Liver (tissue), 9 donors: ENCODE measurements around the gene MYO7B. TPM values are rescaled to one million over a fixed set of nuclear protein-coding genes. Genes with fewer than 3 reads are reported as not detected.

Experiments
- DNase-seq: peaks from one replicate; pipeline ENCODE4 v3.0.0-alpha.2; 2017; ENCODE audit warnings: low spot score
- H3K27ac ChIP-seq, 2 donors: one replicate each; pipeline ENCODE4 v1.7.0; 2013; ENCODE audit warnings: inconsistent platforms in 2 of 2, low read length in 2 of 2, control low read depth in 1 of 2, low read depth in 1 of 2, mild to moderate bottlenecking in 1 of 2
- H3K27me3 ChIP-seq, 4 donors: one replicate each; pipeline versions ENCODE4 v1.6.1 to v1.7.0; 2013; ENCODE audit warnings: low read length in 3 of 4, inconsistent platforms in 1 of 4, mild to moderate bottlenecking in 1 of 4, moderate library complexity in 1 of 4; ENCODE audit not compliant: control insufficient read depth in 4 of 4, insufficient read depth in 4 of 4
- H3K36me3 ChIP-seq, 4 donors: one replicate each; pipeline versions ENCODE4 v1.6.1 to v1.7.0; 2013; ENCODE audit warnings: low read length in 3 of 4, mild to moderate bottlenecking in 3 of 4, low read depth in 1 of 4, moderate library complexity in 1 of 4; ENCODE audit not compliant: control insufficient read depth in 4 of 4, insufficient read depth in 3 of 4
- H3K4me1 ChIP-seq, 4 donors: one replicate each; pipeline versions ENCODE4 v1.6.1 to v1.7.0; 2013; ENCODE audit warnings: low read length in 3 of 4, mild to moderate bottlenecking in 3 of 4, moderate library complexity in 1 of 4; ENCODE audit not compliant: control insufficient read depth in 4 of 4, insufficient read depth in 4 of 4
- H3K4me3 ChIP-seq, 3 donors: one replicate each; pipeline versions ENCODE4 v1.6.1 to v1.7.0; 2013; ENCODE audit warnings: low read length in 3 of 3, control low read depth in 1 of 3, low read depth in 1 of 3, mild to moderate bottlenecking in 1 of 3
- H3K9ac ChIP-seq, 2 donors: one replicate each; pipeline ENCODE4 v1.7.0; 2013; ENCODE audit warnings: low read length in 2 of 2, mild to moderate bottlenecking in 2 of 2, moderate library complexity in 2 of 2, control low read depth in 1 of 2, low read depth in 1 of 2
- H3K9me3 ChIP-seq, 4 donors: one replicate each; pipeline versions ENCODE4 v1.6.1 to v1.7.0; 2013; ENCODE audit warnings: low read length in 3 of 4; ENCODE audit not compliant: control insufficient read depth in 4 of 4
- EGR1 ChIP-seq, 2 donors: IDR thresholded peaks; 2 replicates each; pipeline ENCODE4 v1.6.1; 2016 to 2018; ENCODE audit warnings: antibody characterized with exemption in 2 of 2, low read depth in 2 of 2
- FOXA2 ChIP-seq: IDR thresholded peaks from 2 replicates; pipeline ENCODE4 v1.6.1; 2016; ENCODE audit warnings: antibody characterized with exemption
- GABPA ChIP-seq, 2 donors: IDR thresholded peaks in 1 of 2; conservative IDR thresholded peaks in 1 of 2; 2 replicates each; pipeline ENCODE4 v1.6.1; 2016; ENCODE audit warnings: antibody characterized with exemption in 2 of 2, mild to moderate bottlenecking in 1 of 2, moderate library complexity in 1 of 2
- HNF4A ChIP-seq, 2 donors: conservative IDR thresholded peaks; 2 replicates each; pipeline ENCODE4 v1.6.1; 2016; ENCODE audit warnings: antibody characterized with exemption in 2 of 2, mild to moderate bottlenecking in 2 of 2
- HNF4G ChIP-seq: IDR thresholded peaks from 2 replicates; pipeline ENCODE4 v1.6.1; 2016; ENCODE audit warnings: antibody characterized with exemption
- JUND ChIP-seq, 2 donors: IDR thresholded peaks; 2 replicates each; pipeline ENCODE4 v1.6.1; 2016; ENCODE audit warnings: antibody characterized with exemption in 2 of 2
- NR2F2 ChIP-seq: IDR thresholded peaks from 2 replicates; pipeline ENCODE4 v1.6.1; 2016; ENCODE audit warnings: antibody characterized with exemption
- RAD21 ChIP-seq, 2 donors: IDR thresholded peaks; 2 replicates each; pipeline ENCODE4 v1.6.1; 2016; ENCODE audit warnings: antibody characterized with exemption in 2 of 2, mild to moderate bottlenecking in 2 of 2
- RXRA ChIP-seq, 2 donors: IDR thresholded peaks; 2 replicates each; pipeline ENCODE4 v1.6.1; 2017 to 2018; ENCODE audit warnings: antibody characterized with exemption in 2 of 2, mild to moderate bottlenecking in 1 of 2
- TAF1 ChIP-seq: conservative IDR thresholded peaks from 2 replicates; pipeline ENCODE4 v1.6.1; 2016; ENCODE audit warnings: antibody characterized with exemption, mild to moderate bottlenecking
- YY1 ChIP-seq: IDR thresholded peaks from 2 replicates; pipeline ENCODE4 v1.6.1; 2016; ENCODE audit warnings: antibody characterized with exemption, mild to moderate bottlenecking
- whole genome bisulfite sequencing: extraction: QIAGEN DNeasy Blood & Tissue Kit; methylation state at CpG from one replicate; pipeline ENCODE4 v1.1.7; 2013; 5-methylcytosine and 5-hydroxymethylcytosine counted together
- polyA plus RNA-seq, 2 donors: library from polyadenylated mRNA; stranded (reverse) in 1 of 2; unstranded in 1 of 2; fragments of 200-250 nt in 1 of 2; fragments of >200 nt in 1 of 2; fragmentation: Nextera tagmentation in 1 of 2; extraction: Ambion mirVana in 1 of 2; gene quantifications; one replicate each; pipeline versions ENCODE4 v1.2.1 to v1.2.3, GENCODE V29; 2013 to 2015
- total RNA-seq, 2 donors: library from RNA; depleted of rRNA; stranded (reverse); fragments of >200 nt; gene quantifications; one replicate each; pipeline ENCODE4 v1.2.3, GENCODE V29; 2014
- TF ChIP-seq, protein P1 (sequence below): IDR thresholded peaks from 2 replicates; pipeline ENCODE4 v1.6.1; 2016; ENCODE audit warnings: antibody characterized with exemption
- TF ChIP-seq, protein P2 (sequence below): IDR thresholded peaks from 2 replicates; pipeline ENCODE4 v1.6.1; 2016; ENCODE audit warnings: antibody characterized with exemption
- TF ChIP-seq, protein P3 (sequence below): fragments of 150-350 bp; IDR thresholded peaks from 2 replicates; pipeline ENCODE4 v1.5.1; 2017; ENCODE audit warnings: improper control_type of control experiment, low read depth, low read length; ENCODE audit not compliant: missing input control
- TF ChIP-seq, protein P4 (sequence below): IDR thresholded peaks from 2 replicates; pipeline ENCODE4 v1.6.1; 2016; ENCODE audit warnings: antibody characterized with exemption
- TF ChIP-seq, protein P5 (sequence below): IDR thresholded peaks from 2 replicates; pipeline ENCODE4 v1.6.1; 2016; ENCODE audit warnings: antibody characterized with exemption, mild to moderate bottlenecking
- donor health status: healthy.
- donor health status: healthy.
- donor health status: healthy.
- donor health status: healthy.
- donor health status: healthy.

The MYO7B gene
- total and polyA plus RNA-seq, 4 donors = 0.15 to 1.1 (median 0.64) TPM

DNA sequence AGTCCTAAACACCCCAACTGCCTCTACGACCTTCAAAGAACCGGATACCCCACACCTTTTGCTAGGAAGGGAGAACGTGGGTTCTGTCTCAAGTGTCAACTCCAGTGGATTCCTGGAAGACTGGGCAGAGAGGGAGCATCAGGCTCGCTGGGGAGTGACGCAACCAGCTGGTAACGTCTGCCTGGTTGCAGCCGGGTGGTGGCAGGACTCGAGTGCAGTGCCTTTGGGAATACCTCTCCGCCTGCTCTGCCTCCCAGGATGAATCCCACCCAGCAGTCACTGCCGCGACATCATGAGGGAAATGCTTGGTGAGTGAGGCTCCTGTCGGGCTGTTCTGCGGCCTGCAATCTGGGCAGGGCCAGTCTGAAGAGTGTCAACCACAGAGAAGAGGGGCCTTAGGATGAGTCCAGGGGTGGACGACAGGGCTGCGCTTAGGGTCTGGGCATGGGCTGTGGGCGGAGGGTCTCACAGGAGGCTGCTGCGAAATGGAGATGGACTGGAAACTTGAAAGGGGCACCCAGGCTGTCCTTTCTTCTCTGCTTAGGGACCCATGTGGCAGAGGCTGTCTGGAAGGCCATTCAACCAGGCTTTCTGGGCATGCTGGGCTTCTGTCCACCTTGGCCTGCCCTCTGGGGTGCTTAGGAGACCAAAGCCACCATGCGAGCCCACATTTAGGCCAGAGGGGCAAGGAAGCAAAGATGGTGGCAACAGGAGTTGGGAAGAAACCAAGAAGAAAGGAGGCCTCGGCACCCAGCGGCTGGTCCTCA is 123.3 kb downstream of the MYO7B start:
- H3K9me3 ChIP-seq = no peaks in the 10 kb centered on the region
- H3K27ac ChIP-seq = peak overlapping the region; percentile 21 to 61
- peaks cover 16 to 29% (median 23%) of the 10 kb centered on the region in 4 donors for H3K4me1 ChIP-seq
- no peak overlapping the region for H3K4me3 ChIP-seq
- TF ChIP-seq, protein P1, sequence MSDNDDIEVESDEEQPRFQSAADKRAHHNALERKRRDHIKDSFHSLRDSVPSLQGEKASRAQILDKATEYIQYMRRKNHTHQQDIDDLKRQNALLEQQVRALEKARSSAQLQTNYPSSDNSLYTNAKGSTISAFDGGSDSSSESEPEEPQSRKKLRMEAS = no peak
- TF ChIP-seq YY1 (no peak), EGR1 (IDR thresholded peaks at IDR 0.05; ENCODE audit: low read depth in 2 of 2) (no peak), GABPA (IDR thresholded peaks at IDR 0.05 in 1 of 2, conservative IDR thresholded peaks at IDR 0.05 in 1 of 2) (no peak), RXRA (IDR thresholded peaks at IDR 0.05) (no peak), FOXA2 (no peak), HNF4A (conservative IDR thresholded peaks at IDR 0.05) (no peak), RAD21 (IDR thresholded peaks at IDR 0.05) (no peak), JUND (IDR thresholded peaks at IDR 0.05) (no peak), NR2F2 (no peak), TAF1 (no peak), HNF4G (no peak)
- TF ChIP-seq, protein P2, sequence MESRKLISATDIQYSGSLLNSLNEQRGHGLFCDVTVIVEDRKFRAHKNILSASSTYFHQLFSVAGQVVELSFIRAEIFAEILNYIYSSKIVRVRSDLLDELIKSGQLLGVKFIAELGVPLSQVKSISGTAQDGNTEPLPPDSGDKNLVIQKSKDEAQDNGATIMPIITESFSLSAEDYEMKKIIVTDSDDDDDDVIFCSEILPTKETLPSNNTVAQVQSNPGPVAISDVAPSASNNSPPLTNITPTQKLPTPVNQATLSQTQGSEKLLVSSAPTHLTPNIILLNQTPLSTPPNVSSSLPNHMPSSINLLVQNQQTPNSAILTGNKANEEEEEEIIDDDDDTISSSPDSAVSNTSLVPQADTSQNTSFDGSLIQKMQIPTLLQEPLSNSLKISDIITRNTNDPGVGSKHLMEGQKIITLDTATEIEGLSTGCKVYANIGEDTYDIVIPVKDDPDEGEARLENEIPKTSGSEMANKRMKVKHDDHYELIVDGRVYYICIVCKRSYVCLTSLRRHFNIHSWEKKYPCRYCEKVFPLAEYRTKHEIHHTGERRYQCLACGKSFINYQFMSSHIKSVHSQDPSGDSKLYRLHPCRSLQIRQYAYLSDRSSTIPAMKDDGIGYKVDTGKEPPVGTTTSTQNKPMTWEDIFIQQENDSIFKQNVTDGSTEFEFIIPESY = no peak
- TF ChIP-seq, protein P3, sequence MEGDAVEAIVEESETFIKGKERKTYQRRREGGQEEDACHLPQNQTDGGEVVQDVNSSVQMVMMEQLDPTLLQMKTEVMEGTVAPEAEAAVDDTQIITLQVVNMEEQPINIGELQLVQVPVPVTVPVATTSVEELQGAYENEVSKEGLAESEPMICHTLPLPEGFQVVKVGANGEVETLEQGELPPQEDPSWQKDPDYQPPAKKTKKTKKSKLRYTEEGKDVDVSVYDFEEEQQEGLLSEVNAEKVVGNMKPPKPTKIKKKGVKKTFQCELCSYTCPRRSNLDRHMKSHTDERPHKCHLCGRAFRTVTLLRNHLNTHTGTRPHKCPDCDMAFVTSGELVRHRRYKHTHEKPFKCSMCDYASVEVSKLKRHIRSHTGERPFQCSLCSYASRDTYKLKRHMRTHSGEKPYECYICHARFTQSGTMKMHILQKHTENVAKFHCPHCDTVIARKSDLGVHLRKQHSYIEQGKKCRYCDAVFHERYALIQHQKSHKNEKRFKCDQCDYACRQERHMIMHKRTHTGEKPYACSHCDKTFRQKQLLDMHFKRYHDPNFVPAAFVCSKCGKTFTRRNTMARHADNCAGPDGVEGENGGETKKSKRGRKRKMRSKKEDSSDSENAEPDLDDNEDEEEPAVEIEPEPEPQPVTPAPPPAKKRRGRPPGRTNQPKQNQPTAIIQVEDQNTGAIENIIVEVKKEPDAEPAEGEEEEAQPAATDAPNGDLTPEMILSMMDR = no peak
- TF ChIP-seq, protein P4, sequence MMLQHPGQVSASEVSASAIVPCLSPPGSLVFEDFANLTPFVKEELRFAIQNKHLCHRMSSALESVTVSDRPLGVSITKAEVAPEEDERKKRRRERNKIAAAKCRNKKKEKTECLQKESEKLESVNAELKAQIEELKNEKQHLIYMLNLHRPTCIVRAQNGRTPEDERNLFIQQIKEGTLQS = no peak
- TF ChIP-seq, protein P5, sequence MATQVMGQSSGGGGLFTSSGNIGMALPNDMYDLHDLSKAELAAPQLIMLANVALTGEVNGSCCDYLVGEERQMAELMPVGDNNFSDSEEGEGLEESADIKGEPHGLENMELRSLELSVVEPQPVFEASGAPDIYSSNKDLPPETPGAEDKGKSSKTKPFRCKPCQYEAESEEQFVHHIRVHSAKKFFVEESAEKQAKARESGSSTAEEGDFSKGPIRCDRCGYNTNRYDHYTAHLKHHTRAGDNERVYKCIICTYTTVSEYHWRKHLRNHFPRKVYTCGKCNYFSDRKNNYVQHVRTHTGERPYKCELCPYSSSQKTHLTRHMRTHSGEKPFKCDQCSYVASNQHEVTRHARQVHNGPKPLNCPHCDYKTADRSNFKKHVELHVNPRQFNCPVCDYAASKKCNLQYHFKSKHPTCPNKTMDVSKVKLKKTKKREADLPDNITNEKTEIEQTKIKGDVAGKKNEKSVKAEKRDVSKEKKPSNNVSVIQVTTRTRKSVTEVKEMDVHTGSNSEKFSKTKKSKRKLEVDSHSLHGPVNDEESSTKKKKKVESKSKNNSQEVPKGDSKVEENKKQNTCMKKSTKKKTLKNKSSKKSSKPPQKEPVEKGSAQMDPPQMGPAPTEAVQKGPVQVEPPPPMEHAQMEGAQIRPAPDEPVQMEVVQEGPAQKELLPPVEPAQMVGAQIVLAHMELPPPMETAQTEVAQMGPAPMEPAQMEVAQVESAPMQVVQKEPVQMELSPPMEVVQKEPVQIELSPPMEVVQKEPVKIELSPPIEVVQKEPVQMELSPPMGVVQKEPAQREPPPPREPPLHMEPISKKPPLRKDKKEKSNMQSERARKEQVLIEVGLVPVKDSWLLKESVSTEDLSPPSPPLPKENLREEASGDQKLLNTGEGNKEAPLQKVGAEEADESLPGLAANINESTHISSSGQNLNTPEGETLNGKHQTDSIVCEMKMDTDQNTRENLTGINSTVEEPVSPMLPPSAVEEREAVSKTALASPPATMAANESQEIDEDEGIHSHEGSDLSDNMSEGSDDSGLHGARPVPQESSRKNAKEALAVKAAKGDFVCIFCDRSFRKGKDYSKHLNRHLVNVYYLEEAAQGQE = no peak
- 86% methylated on average over 20 of the region's 20 CpGs for WGBS
- H3K27me3 ChIP-seq = no peaks in the 10 kb centered on the region
- no peak overlapping the region for H3K9ac ChIP-seq
- DNase-seq = no peak
- H3K36me3 ChIP-seq = peaks cover 0 to 11% (median 1%) of the 10 kb centered on the region in 4 donors
